Esophagus muscularis mucosa (tissue), 4 donors: Measurements from ENCODE around the gene STAG2.

ENCODE experiments used
- EP300 ChIP-seq: sonication (generic); formaldehyde crosslinking; IDR thresholded peaks from one replicate; pipeline ENCODE4 v1.6.1; 2017; ENCODE audit warnings: antibody characterized with exemption
- POLR2A ChIP-seq: fragments of 450-650 bp; IDR thresholded peaks from one replicate; pipeline ENCODE4 v1.6.1; 2017; ENCODE audit warnings: antibody characterized with exemption, moderate library complexity, mild to moderate bottlenecking, low read depth
- TF ChIP-seq, protein P1 (sequence below), 3 experiments: fragments of 200-600 bp in 2 of 3; fragments of 450-650 bp in 1 of 3; sonication (generic) in 2 of 3; IDR thresholded peaks; one replicate each; pipeline ENCODE4 v1.5.1; 2017 to 2019; ENCODE audit warnings: antibody characterized with exemption in 3 of 3, mild to moderate bottlenecking in 2 of 3, moderate library complexity in 1 of 3

DNA sequence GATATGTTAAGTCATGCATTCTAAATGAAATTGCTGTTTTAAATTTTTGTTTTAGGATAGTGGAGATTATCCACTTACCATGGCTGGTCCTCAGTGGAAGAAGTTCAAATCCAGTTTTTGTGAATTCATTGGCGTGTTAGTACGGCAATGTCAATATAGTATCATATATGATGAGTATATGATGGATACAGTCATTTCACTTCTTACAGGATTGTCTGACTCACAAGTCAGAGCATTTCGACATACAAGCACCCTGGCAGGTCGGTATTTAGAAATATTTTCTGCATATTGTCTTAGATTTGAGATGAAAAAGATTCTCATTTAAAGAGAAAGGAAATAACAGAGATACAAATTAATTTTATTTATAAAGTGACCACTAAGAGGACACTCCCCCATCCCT lies 83.6 kb downstream of the STAG2 start:
- TF ChIP-seq, protein P1, sequence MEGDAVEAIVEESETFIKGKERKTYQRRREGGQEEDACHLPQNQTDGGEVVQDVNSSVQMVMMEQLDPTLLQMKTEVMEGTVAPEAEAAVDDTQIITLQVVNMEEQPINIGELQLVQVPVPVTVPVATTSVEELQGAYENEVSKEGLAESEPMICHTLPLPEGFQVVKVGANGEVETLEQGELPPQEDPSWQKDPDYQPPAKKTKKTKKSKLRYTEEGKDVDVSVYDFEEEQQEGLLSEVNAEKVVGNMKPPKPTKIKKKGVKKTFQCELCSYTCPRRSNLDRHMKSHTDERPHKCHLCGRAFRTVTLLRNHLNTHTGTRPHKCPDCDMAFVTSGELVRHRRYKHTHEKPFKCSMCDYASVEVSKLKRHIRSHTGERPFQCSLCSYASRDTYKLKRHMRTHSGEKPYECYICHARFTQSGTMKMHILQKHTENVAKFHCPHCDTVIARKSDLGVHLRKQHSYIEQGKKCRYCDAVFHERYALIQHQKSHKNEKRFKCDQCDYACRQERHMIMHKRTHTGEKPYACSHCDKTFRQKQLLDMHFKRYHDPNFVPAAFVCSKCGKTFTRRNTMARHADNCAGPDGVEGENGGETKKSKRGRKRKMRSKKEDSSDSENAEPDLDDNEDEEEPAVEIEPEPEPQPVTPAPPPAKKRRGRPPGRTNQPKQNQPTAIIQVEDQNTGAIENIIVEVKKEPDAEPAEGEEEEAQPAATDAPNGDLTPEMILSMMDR (IDR thresholded peaks at IDR 0.05): no peak
- TF ChIP-seq POLR2A: no peak
- TF ChIP-seq EP300: no peak
